Astrocyte of the spinal cord (primary cell): ENCODE measurements around the gene KIF4A.
"Not testable (repeated sequence)": the region's sequence is repeated elsewhere in the genome, so short reads cannot be mapped to it uniquely, and the experiment has no call there.

Experiments used
- DNase-seq: peaks from one replicate; pipeline ENCODE4 v3.0.0; 2011; ENCODE audit warnings: low read depth, low spot score
- H3K4me3 ChIP-seq: 2 replicates; pipeline ENCODE4 v1.5.1; 2011; ENCODE audit warnings: low read depth, mild to moderate bottlenecking, low read length, moderate library complexity
- in situ Hi-C: cut with HindIII; loops from 2 replicates; pipeline ENCODE4 v1.10.0; 2017; ENCODE audit warnings: low sequenced_read_pairs
- TF ChIP-seq, protein P1 (sequence below): IDR thresholded peaks from 2 replicates; pipeline ENCODE4 v1.5.1; 2012; ENCODE audit warnings: low read depth, mild to moderate bottlenecking, low read length, inconsistent platforms

Gene KIF4A

DNA sequence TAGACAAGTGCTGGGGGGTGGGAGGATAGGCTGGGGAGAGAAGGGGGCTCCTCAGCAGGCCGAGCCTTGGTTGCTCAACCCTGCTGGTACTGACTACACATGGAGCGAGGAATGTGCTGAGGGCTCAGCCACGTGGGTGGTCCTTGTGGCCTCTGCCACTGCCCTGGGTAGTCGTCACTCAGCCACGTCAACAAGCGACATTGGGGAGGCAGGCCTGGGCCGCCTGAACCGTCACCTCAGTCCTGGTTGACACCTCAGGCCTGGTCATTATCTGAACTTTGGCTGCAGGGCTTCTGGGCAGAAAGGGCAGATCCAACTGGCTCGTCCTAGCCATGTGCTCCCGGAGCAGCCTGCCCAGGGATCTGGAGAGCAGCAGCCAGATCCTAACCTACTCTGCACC, 70.5 kb downstream of the KIF4A start:
- H3K4me3 ChIP-seq, result no peak overlapping the region
- TF ChIP-seq, protein P1, sequence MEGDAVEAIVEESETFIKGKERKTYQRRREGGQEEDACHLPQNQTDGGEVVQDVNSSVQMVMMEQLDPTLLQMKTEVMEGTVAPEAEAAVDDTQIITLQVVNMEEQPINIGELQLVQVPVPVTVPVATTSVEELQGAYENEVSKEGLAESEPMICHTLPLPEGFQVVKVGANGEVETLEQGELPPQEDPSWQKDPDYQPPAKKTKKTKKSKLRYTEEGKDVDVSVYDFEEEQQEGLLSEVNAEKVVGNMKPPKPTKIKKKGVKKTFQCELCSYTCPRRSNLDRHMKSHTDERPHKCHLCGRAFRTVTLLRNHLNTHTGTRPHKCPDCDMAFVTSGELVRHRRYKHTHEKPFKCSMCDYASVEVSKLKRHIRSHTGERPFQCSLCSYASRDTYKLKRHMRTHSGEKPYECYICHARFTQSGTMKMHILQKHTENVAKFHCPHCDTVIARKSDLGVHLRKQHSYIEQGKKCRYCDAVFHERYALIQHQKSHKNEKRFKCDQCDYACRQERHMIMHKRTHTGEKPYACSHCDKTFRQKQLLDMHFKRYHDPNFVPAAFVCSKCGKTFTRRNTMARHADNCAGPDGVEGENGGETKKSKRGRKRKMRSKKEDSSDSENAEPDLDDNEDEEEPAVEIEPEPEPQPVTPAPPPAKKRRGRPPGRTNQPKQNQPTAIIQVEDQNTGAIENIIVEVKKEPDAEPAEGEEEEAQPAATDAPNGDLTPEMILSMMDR, result no peak
- DNase-seq, result no peak
- in situ Hi-C loops, result no loop called here

DNA sequence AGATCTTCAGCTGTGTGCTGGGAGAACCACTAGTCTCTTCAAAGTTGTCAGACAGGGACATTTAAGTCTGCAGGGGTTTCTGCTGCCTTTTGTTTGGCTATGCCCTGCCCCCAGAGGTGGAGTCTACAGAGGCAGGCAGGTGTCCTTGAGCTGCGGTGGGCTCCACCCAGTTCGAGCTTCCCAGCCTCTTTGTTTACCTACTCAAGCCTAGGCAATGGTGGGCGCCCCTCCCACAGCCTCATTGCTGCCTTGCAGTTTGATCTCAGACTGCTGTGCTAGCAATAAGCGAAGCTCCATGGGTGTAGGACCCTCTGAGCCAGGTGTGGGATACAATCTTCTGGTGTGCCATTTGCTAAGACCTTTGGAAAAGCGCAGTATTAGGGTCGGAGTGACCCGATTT, 78.8 kb downstream of the KIF4A start:
- H3K4me3 ChIP-seq, in situ Hi-C loops, DNase-seq: not testable (repeated sequence)

DNA sequence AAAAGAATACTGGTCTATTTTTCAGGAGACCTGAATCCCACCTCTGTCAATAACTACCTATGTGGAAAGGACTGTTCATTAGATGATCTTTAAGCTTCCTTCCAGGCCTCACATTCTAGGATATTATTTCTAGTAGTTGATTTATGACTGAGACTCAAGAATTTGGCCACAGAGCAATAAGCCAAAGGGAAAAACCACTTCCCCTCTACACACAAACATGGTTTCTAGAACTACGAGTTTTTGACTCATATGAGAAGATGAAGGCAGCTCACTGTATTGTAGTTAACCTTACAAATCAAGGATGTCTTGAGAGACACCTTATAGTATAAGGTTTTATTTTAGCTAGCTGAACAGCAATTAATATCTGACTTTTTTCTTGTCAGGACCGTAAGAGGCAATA, 96.3 kb downstream of the KIF4A start:
- in situ Hi-C loops, result no loop called here
- DNase-seq, result peak; percentile 33
- TF ChIP-seq, protein P1, result no peak
- no peak overlapping the region for H3K4me3 ChIP-seq

DNA sequence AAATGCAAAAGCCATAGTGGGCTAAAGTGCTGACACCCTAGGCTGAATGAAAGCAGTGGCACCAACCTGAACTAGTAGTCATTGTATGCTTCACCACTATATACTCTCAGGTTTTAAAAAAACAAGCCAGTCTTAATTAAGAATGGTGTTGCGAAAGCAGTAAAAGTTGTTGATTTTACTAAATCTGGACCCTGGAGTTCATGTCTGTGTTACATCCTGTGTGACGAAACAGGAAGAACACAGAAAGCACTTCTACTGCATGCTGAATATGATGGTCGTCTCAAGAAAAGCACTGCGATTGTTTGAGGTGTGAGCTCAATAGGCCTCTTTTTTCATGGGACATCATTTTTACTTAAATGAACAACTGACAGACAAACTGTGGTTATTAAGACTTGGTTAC, 109.0 kb downstream of the KIF4A start:
- in situ Hi-C loops, result no loop called here
- TF ChIP-seq, protein P1, result no peak
- no peak overlapping the region for H3K4me3 ChIP-seq
- DNase-seq, result peak; percentile 11

DNA sequence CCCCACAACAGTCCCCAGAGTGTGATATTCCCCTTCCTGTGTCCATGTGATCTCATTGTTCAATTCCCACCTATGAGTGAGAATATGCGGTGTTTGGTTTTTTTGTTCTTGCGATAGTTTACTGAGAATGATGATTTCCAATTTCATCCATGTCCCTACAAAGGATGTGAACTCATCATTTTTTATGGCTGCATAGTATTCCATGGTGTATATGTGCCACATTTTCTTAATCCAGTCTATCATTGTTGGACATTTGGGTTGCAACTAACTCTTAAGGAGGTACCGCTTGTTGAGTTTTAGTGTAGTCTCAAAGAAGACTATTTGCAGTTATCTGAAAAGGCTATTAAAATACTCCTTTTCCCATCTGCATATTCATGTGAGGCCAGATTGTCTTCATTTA, 110.3 kb downstream of the KIF4A start:
- DNase-seq, H3K4me3 ChIP-seq, in situ Hi-C loops: not testable (repeated sequence)

DNA sequence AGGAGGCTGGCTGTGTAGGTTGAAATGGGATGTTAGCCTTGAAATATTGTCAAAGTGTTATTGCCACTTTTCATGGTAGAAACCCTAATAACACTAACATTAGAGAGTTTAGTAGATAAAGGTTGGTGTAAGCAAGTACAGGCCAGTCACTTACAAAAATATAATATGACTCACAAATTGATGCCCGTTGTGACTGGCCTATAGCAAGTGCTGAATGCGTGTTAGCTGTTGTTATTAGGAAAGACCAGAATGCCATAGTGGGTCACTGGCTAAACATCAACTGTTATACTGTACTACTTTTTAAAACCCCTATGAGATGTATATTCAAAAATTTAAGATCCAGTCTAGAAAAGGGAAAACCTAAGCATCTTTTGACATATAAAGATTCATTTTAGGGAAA, 112.8 kb downstream of the KIF4A start:
- no peak for DNase-seq
- H3K4me3 ChIP-seq, result no peak overlapping the region
- TF ChIP-seq, protein P1, result no peak
- in situ Hi-C loops, result no loop called here

DNA sequence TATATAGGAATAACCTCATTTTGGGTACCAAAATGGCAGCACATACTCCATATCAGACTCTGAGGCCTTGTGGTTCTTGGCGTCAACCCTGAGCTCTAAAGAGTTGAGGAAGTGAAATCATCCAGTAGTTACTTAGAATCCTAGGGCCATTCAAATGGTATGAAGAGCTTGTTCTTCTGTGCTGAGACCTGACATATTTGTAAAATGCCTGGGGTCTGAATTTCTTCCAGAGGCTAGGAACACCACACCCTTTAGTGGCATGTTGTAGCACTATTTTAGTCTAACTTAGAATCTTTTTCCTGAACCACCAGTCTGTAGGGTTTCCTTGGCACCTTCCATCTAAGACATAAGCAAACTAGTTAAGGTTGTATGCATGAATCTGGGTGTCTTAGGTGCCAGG, 115.1 kb downstream of the KIF4A start:
- TF ChIP-seq, protein P1, result no peak
- in situ Hi-C loops, result no loop called here
- DNase-seq, result no peak
- H3K4me3 ChIP-seq, result no peak overlapping the region

DNA sequence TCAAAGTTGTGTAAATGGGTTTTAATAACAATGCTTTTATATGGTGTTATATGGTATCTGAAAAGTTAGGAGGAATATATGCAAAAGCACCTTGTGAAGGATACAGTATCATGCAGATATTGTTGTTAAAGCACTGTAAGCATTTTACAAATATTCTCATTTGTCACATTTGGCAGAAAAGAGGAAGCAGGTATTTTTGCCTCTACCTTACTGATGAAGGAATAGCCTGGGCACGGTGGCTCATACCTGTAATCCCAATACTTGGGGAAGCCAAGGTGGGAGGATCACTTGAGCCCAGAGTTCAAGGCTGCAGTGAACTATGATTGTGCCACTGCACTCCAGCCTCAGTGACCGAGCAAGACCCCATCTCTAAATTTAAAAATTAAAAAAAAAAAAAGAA, 121.0 kb downstream of the KIF4A start:
- TF ChIP-seq, protein P1, result no peak
- in situ Hi-C loops, result no loop called here
- no peak overlapping the region for H3K4me3 ChIP-seq
- DNase-seq, result no peak
